Mucosa of rectum (tissue), 2 donors: Measurements from ENCODE around the gene PRPH.
"Not testable (repeated sequence)": the region's sequence is repeated elsewhere in the genome, so short reads cannot be mapped to it uniquely, and the experiment has no call there.

ENCODE experiments used
- H3K27ac ChIP-seq, 2 donors: one replicate each; pipeline ENCODE4 v1.7.0; 2013; ENCODE audit warnings: inconsistent platforms in 2 of 2, low read depth in 2 of 2, low read length in 2 of 2
- H3K27me3 ChIP-seq, 2 donors: one replicate each; pipeline ENCODE4 v1.7.0; 2013; ENCODE audit warnings: low read length in 2 of 2; ENCODE audit not compliant: control insufficient read depth in 2 of 2, insufficient read depth in 2 of 2
- H3K36me3 ChIP-seq, 2 donors: one replicate each; pipeline ENCODE4 v1.7.0; 2013; ENCODE audit warnings: low read length in 2 of 2; ENCODE audit not compliant: control insufficient read depth in 2 of 2, insufficient read depth in 2 of 2
- H3K4me1 ChIP-seq, 2 donors: one replicate each; pipeline ENCODE4 v1.7.0; 2013; ENCODE audit warnings: low read length in 2 of 2, mild to moderate bottlenecking in 1 of 2; ENCODE audit not compliant: control insufficient read depth in 2 of 2, insufficient read depth in 2 of 2
- H3K4me3 ChIP-seq, 2 donors: one replicate each; pipeline ENCODE4 v1.7.0; 2013; ENCODE audit warnings: low read length in 2 of 2
- H3K9ac ChIP-seq, 2 donors: one replicate each; pipeline ENCODE4 v1.7.0; 2013; ENCODE audit warnings: low read length in 2 of 2, low read depth in 1 of 2, mild to moderate bottlenecking in 1 of 2
- H3K9me3 ChIP-seq, 2 donors: one replicate each; pipeline ENCODE4 v1.7.0; 2013; ENCODE audit warnings: low read length in 2 of 2; ENCODE audit not compliant: control insufficient read depth in 2 of 2
- donor health status: healthy.
- donor health status: Normal muscosa, but diverticular disease.

PRPH gene

DNA sequence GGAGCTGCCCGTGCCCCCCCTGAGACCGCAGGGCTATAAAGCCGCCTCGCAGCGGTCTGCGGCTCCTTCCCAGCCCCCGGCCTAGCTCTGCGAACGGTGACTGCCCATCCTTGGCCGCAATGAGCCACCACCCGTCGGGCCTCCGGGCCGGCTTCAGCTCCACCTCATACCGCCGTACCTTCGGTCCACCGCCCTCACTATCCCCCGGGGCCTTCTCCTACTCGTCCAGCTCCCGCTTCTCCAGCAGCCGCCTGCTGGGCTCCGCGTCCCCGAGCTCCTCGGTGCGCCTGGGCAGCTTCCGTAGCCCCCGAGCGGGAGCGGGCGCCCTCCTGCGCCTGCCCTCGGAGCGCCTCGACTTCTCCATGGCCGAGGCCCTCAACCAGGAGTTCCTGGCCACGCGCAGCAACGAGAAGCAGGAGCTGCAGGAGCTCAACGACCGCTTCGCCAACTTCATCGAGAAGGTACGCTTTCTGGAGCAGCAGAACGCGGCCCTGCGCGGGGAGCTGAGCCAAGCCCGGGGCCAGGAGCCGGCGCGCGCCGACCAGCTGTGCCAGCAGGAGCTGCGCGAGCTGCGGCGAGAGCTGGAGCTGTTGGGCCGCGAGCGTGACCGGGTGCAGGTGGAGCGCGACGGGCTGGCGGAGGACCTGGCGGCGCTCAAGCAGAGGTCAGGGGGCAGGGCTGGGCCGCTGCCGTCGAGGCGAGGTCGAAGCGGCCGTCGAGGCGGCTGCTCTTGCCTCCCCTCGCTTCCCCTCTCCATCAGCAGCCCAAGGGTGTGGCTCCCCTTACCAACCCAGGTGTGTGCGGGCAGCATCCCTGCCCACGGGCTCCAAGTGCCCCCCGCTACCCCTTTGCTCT, at the start of gene PRPH:
PRPH (plus strand) TSS at position 66 of the 855 bp plus-strand sequence; CDS start at position 120, 54 bp downstream.
- Histone ChIP-seq H3K9ac (no peak within 1 kb of the TSS), H3K27me3 (peaks cover 36 to 44% of the 10 kb centered on the region in 2 donors), H3K4me1 (peaks cover 16 to 19% of the 10 kb centered on the region in 2 donors), H3K9me3 (no peaks in the 10 kb centered on the region), H3K36me3 (no peaks in the 10 kb centered on the region), H3K27ac (no peak within 1 kb of the TSS), H3K4me3 (peak within 1 kb of the TSS in 1 of 2 donors; percentile 10)

DNA sequence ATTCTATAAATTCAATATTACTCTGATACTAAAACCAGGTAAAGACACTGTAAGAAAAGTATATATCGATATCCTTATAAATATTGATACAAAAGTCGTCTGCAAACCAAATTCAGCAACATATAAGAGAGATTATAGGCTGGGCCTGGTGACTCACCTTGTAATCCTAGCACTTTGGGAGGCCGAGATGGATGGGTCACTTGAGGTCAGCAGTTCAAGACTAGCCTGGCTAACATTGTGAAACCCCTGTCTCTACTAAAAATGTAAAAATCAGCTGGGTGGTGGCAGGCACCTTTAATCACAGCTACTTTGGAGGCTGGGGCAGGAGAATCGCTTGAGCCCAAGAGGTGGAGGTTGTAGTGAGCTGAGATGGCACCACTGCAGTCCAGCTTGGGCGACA, 43.6 kb upstream of the PRPH start:
- Histone ChIP-seq H3K36me3 (no peaks in the 10 kb centered on the region), H3K4me3 (no peak overlapping the region), H3K27me3 (no peaks in the 10 kb centered on the region), H3K4me1 (no peaks in the 10 kb centered on the region), H3K9ac (no peak overlapping the region), H3K27ac (no peak overlapping the region), H3K9me3 (no peaks in the 10 kb centered on the region)

DNA sequence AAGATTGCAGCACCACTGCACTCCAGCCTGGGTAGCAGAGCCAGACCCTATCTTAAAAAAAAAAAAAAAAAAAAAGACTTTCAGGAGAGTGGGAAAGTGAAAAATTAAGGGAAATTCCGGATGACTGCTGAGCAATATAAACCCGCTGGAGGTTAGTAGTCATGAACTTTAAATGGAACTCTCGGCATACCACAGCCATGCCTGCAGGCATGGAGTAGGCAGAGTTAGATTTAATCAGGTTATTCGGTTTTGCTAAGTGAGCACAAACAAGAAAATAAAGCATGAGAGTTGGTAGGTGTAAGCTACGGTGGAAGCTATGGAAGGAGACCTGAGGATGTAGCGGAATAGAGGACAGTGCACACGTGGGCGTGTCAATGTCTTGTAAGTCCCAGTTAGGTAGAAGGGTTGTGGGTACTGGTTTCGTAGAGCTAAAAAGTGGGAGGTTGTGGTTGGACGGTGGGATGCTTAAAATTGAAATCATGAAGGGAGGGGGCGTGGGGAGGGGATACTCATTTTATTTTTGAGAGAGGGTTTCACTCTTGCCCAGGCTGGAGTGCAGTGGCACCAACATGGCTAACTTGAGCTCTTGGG, 41.8 kb upstream of the PRPH start:
- H3K4me3 ChIP-seq, result no peak overlapping the region
- no peaks in the 10 kb centered on the region for H3K9me3 ChIP-seq
- H3K36me3 ChIP-seq, result no peaks in the 10 kb centered on the region
- H3K9ac ChIP-seq, result no peak overlapping the region
- no peaks in the 10 kb centered on the region for H3K27me3 ChIP-seq
- H3K27ac ChIP-seq, result no peak overlapping the region
- no peaks in the 10 kb centered on the region for H3K4me1 ChIP-seq

DNA sequence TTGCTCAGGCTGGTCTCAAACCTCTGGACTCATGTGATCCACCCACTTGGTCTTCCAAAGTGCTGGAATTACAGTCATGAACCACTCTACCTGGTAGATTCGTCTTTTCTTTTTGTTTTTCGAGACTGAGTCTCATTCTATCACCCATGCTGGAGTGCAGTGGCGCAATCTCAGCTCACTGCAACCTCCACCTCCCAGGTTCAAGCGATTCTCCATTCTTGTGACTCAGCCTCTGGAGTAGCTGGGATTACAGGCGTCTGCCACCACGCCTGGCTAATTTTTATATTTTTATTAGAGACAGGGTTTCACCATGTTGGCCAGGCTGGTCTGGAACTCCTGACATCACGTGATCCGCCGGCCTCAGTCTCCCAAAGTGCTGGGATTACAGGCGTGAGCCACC, 39.5 kb upstream of the PRPH start:
- H3K27ac ChIP-seq, H3K36me3 ChIP-seq, H3K27me3 ChIP-seq, H3K4me3 ChIP-seq, H3K9ac ChIP-seq, H3K4me1 ChIP-seq, H3K9me3 ChIP-seq: not testable (repeated sequence)

DNA sequence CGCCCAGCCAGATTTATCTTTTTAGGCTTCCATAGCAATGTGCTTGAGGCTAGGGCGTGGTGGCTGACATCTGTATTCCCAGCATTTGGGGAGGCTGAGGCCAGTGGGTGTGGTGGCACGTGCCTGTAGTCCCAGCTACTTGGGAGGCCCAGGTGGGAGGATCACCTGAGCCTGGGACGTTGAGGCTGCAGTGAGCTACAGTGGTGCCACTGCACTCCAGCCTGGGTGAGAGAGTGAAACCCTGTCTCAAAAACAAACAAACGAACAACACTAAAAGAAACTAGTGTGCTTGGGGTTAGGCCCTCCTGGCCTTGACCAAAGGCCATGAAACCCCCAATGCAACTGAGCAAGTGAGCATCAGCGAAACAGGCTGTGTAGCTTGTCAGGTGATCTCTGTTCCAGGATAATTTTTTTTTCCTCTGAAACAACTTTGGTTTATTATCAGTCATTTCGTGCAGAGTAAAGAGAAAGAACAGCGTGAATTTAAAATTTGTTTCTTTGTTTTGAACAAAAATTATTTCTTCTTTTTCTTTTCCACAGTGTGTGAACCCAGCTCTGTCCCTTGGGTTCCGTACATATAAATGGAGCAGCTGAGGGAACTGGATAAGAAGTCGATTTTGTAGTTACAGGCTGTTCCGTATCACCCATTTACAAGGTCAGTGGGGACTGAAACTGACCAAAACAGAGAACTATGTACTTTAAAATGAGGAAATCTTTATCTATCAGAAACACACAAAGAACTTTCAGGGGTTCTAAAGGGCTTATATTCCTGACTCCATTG, 38.9 kb upstream of the PRPH start:
- H3K36me3 ChIP-seq, result no peaks in the 10 kb centered on the region
- no peak overlapping the region for H3K9ac ChIP-seq
- H3K9me3 ChIP-seq, result no peaks in the 10 kb centered on the region
- no peaks in the 10 kb centered on the region for H3K27me3 ChIP-seq
- H3K4me3 ChIP-seq, result no peak overlapping the region
- H3K27ac ChIP-seq, result no peak overlapping the region
- H3K4me1 ChIP-seq, result no peaks in the 10 kb centered on the region

DNA sequence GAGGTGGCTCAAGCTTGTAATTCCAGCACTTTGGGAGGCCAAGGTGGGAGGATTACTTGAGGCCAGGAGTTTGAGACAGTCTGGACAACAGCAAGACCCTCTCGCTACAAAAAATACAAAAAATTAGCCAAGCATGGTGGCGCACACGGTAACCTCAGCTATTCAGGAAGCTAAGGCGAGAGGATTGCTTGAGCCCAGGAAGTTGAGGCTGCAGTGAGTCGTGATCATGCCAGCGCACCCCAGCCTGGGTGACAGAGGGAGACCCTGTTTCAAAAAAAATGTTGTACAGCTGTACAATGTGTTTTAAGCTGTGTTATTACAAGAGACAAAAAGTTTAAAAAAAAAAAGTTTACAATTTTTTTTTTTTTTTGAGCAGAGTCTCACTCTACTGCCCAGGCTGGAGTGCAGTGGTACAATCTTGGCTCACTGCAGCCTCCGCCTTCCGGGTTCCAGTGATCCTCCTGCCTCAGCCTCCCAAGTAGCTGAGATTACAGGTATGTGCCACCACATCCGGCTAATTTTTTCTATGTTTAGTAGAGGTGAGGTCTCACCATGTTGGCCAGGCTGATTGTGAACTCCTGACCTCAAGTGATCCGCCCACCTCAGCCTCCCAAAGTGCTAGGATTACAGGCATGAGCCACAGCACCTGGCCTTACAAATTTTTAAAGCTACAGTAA, 37.3 kb upstream of the PRPH start:
- H3K27me3 ChIP-seq, H3K27ac ChIP-seq, H3K36me3 ChIP-seq, H3K4me3 ChIP-seq, H3K9me3 ChIP-seq, H3K9ac ChIP-seq, H3K4me1 ChIP-seq: not testable (repeated sequence)

DNA sequence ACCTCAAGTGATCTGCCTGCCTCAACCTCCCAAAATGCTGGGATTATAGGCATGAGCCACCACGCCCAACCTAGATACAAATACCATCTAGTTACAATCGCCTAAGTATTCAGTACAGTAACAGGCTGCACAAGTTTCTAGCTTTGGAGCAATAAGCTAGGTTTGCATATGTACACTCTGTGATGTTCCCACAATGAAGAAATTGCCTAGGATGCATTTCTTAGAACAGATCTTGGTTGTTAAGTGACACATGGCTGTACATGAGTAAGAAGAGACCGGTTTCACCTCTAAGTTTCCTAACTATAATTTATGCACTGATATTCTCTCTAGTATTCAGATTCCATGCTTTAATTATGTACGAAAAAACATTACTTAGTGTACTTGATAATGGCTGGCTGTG, 35.5 kb upstream of the PRPH start:
- no peaks in the 10 kb centered on the region for H3K9me3 ChIP-seq
- no peak overlapping the region for H3K9ac ChIP-seq
- H3K4me1 ChIP-seq, result no peaks in the 10 kb centered on the region
- H3K4me3 ChIP-seq, result no peak overlapping the region
- no peaks in the 10 kb centered on the region for H3K36me3 ChIP-seq
- H3K27me3 ChIP-seq, result no peaks in the 10 kb centered on the region
- H3K27ac ChIP-seq, result no peak overlapping the region

DNA sequence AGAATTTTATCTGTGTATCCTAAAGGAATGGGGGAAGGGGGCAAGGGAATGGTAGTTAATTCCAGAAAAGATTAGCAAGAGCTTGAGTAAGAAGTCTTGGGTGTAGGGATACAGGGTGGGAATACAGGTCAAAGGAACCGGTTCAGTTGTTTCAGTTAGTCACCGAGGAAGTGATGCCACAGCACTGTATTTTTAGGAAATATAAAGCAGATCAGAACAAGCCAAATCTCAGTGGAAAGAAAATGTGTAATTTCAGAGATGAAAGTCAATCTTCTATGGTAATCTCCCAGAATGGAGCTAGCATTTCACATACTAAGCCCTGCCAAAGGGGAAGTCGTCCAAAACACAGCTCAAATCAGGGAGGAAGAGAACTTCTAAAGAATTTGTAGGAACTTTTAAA, 34.8 kb upstream of the PRPH start:
- Histone ChIP-seq H3K4me3 (no peak overlapping the region), H3K36me3 (no peaks in the 10 kb centered on the region), H3K9ac (no peak overlapping the region), H3K9me3 (no peaks in the 10 kb centered on the region), H3K27ac (no peak overlapping the region), H3K4me1 (peaks cover 0 to under 1% of the 10 kb centered on the region in 2 donors), H3K27me3 (no peaks in the 10 kb centered on the region)

DNA sequence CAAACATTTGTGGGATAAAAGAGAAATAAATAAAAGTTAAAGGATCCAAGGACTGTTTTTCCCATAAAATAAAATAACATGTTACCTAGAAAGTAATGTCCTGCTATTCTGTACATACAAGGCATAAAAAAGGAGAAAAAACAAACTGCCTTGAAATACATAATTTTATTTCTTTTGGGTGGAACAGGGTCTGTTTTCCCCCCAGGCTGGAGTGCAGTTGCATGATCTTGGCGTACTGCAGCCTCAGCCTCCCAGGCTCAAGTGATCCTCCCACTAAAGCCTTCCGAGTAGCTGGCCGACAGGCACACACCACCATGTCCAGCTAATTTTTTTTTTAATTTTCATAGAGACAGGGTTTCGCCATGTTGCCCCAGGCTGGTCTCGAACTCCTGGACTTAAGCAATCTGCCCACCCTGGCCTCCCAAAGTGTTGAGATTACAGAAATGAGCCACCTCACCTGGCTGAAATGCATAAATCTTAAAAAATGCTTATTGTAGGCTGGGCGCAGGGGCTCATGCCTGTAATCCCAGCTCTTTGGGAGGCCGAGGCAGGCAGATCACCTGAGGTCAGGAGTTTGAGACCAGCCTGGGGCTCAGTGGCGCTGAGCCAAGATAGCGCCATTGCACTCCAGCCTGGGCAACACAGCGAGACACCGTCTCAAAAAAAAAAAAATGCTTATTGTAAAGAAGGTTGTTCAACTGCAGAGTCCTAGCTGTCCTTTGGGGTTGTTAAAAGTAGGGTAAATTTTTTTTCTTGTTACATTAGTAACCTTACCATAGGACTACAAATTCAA, 34.2 kb upstream of the PRPH start:
- no peaks in the 10 kb centered on the region for H3K27me3 ChIP-seq
- no peak overlapping the region for H3K27ac ChIP-seq
- no peak overlapping the region for H3K4me3 ChIP-seq
- H3K9ac ChIP-seq, result no peak overlapping the region
- no peaks in the 10 kb centered on the region for H3K9me3 ChIP-seq
- H3K36me3 ChIP-seq, result no peaks in the 10 kb centered on the region
- H3K4me1 ChIP-seq, result peaks cover 0 to 6% of the 10 kb centered on the region in 2 donors
